NCI-H2196 treated with DMSO at 0.1 percent for 48 hours (cell line): ENCODE results near the gene SFMBT1.

Experiments used
- DNase-seq: peaks from one replicate; lab custom pipeline; 2025; ENCODE audit not compliant: unreplicated experiment; lab: John Stamatoyannopoulos, UW

Gene SFMBT1

DNA sequence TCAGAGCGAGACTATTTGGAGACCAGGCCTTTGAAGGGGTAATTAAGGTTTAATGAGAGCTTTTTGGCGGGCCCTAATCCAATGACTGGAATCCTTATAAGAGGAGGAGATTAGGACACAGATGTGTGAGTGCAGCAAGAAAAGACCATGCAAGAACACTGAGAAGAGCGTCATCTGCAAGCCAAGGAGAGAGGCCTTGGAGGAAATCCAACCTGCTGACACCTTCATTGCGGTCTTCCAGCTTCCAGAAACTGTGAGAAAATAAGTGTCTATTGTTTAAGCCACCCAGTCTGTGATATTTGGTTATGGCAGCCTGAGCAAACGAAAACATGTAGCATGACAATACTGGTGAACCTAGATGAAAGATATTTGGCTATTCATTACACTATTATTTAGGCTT, 188.0 kb downstream of the SFMBT1 start:
- DNase-seq, result no peak

DNA sequence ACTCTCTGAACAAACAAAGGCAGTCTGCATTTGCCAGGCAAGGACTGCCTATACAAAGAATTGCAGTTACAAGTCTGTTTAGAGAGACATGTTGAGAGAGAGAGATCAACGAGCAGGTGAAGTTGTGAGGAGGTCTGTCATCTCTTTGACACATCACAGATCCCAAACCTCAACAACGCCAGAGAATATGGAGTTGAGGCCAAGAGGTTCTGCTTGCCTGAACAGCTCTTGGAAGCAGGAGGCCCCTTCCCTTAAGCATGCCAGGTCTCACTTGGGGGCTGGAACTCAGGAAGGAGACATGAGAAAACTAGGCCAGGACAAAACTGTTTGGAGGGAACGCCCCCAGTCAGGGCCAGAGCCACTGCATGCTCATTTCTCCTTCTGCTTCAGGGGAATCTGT, 188.7 kb downstream of the SFMBT1 start:
- DNase-seq, result no peak

DNA sequence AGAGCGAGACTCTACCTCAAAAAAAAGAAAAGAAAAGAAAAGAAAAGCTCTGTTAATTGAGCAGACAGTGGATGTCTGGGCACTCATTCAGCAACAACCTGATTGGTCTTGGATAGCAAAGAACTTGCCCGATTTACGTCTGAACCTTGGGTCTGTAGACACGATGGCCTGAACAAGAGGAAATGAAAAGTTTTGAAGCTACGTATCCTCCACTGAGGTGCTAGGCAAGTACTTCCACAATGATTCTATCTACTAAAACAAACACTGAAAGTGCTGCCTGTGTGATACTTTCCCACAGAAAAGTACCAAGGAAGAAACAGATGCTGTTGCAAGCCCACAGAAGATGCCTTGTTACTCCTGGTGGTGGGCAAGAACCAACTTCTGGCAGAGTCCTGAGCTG, 189.2 kb downstream of the SFMBT1 start:
- DNase-seq, result no peak

DNA sequence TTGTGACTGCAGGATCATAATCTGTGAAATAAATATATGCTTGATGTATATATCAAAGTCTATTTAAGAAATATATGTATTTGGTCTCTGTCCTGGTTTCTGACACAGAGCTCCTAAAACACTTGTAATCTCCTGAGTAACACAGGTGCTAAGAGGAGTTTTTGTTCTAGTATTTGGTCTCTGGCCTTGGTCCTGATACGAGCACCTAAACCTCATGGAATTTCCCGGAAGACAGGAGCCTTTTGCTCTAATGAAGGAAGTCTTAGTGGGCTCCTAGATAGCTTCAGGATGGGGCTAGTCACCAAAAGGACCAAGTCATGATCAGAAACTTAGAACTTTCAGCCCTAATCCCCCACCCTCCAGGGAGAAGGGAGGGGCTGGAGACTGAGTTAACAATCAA, 191.9 kb downstream of the SFMBT1 start:
- DNase-seq, result no peak
